ENCODE data around the gene RFNG.

The RFNG gene

GRCh38 chr17:81998691-81999438, 52.7 kb downstream of the RFNG start:
- no peak for DNase-seq

DNA sequence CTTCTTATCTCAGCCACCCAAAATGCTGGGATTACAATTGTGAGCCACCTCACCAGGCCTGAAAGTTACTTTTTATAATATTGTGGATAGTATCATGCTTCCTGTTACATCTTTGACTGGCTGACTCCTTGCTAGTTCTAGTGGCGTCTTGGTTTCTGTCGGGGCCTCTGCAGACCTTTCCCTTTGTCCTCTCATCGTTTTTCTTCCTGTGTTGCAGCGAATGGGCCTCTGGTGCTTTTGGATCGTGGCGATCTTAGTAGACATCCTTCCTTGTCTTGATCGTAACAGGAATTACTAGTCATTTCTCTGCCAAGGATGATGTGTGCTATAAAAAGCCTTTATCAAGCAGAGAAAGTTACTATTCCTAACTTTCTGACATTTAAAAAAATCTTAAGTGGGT, 53.4 kb downstream of the RFNG start:
- no peak for DNase-seq
